Endothelial cell of umbilical vein (primary cell): ENCODE data around the gene ZFR2. TPM values are rescaled to one million over a fixed set of nuclear protein-coding genes. Genes with fewer than 3 reads are reported as not detected.

Experiments used
- BruUV-seq: library from RNA; stranded (reverse); fragments of 400-500 nt; replicated peaks from 2 replicates; lab custom pipeline; 2021; lab: Mats Ljungman, UMichigan
- CTCF ChIA-PET: fragments of 300-600, 350-600 bp; sonication (Branson Sonifier 250); formaldehyde crosslinking; loops from one replicate; lab custom pipeline; 2021; ENCODE audit warnings: antibody characterized with exemption, inconsistent platforms; lab: Charles Lee
- POLR2A ChIA-PET: fragments of 300-600, 350-600 bp; sonication (Branson Sonifier 250); formaldehyde crosslinking; loops from one replicate; lab custom pipeline; 2021; ENCODE audit warnings: antibody characterized with exemption, inconsistent platforms; lab: Charles Lee
- DNase-seq: peaks from one replicate; pipeline ENCODE4 v3.0.0-alpha.2; 2011; ENCODE audit warnings: low read depth, low spot score
- FAIRE-seq: peaks from 2 replicates; lab custom pipeline; 2011; peaks lifted over from hg19 to GRCh38; lab: Jason Lieb, UNC
- H2AFZ ChIP-seq: 2 replicates; pipeline ENCODE4 v1.6.0; 2012; ENCODE audit warnings: low read depth, low read length, control low read depth, inconsistent platforms
- H3K27ac ChIP-seq: 2 replicates; pipeline ENCODE4 v1.5.1; 2011; ENCODE audit warnings: low read depth, mild to moderate bottlenecking, control low read depth, low read length, moderate library complexity; ENCODE audit not compliant: insufficient read depth
- H3K27me3 ChIP-seq, 2 experiments: 2 replicates each; pipeline versions ENCODE4 v1.6.0 to v1.6.1; 2011; ENCODE audit warnings: low read length in 2 of 2, mixed read lengths in 1 of 2; ENCODE audit not compliant: control insufficient read depth in 2 of 2, insufficient read depth in 2 of 2
- H3K36me3 ChIP-seq, 2 experiments: 2 replicates in 1 of 2; 3 replicates in 1 of 2; pipeline ENCODE4 v1.5.1; 2011; ENCODE audit warnings: low read length in 2 of 2, mild to moderate bottlenecking in 1 of 2, moderate library complexity in 1 of 2; ENCODE audit not compliant: control insufficient read depth in 2 of 2, insufficient read depth in 2 of 2; ENCODE audit errors: extremely low read depth in 1 of 2
- H3K4me1 ChIP-seq: 3 replicates; pipeline ENCODE4 v1.5.1; 2011; ENCODE audit warnings: mild to moderate bottlenecking, low read length; ENCODE audit not compliant: control insufficient read depth, insufficient read depth; ENCODE audit errors: extremely low read depth
- H3K4me2 ChIP-seq: 2 replicates; pipeline ENCODE4 v1.6.1; 2011; ENCODE audit warnings: low read length, control low read depth, mixed read lengths; ENCODE audit not compliant: insufficient read depth
- H3K4me3 ChIP-seq, 3 experiments: fragments of 200-600 bp in 1 of 3; sonication (generic), shearing (Covaris generic) in 1 of 3; replicated peaks in 1 of 3; 2 replicates each; pipeline ENCODE4 v1.5.1; 2011 to 2016; ENCODE audit warnings: control low read depth in 3 of 3, low read length in 3 of 3, mild to moderate bottlenecking in 2 of 3, inconsistent platforms in 1 of 3, low read depth in 1 of 3, moderate library complexity in 1 of 3; ENCODE audit not compliant: insufficient read depth in 1 of 3
- H3K79me2 ChIP-seq: 2 replicates; pipeline ENCODE4 v1.6.0; 2012; ENCODE audit warnings: low read length, inconsistent platforms; ENCODE audit not compliant: control insufficient read depth, insufficient read depth
- H3K9ac ChIP-seq: replicated peaks from 2 replicates; pipeline ENCODE3; 2011; ENCODE audit warnings: low read length, control low read depth; ENCODE audit not compliant: insufficient read depth; ENCODE audit errors: extremely low read depth
- H3K9me1 ChIP-seq: replicated peaks from 3 replicates; pipeline ENCODE4 v1.6.0; 2011; ENCODE audit warnings: mild to moderate bottlenecking, low read length; ENCODE audit not compliant: control insufficient read depth, insufficient read depth; ENCODE audit errors: extremely low read depth
- H3K9me3 ChIP-seq: replicated peaks from 2 replicates; pipeline ENCODE4 v1.5.1; 2012; ENCODE audit warnings: low read length, inconsistent platforms; ENCODE audit not compliant: control insufficient read depth, insufficient read depth
- H4K20me1 ChIP-seq: replicated peaks from 2 replicates; pipeline ENCODE3; 2011; ENCODE audit warnings: mild to moderate bottlenecking, low read length; ENCODE audit not compliant: control insufficient read depth, insufficient read depth; ENCODE audit errors: extremely low read depth
- EZH2 ChIP-seq: IDR thresholded peaks from 2 replicates; pipeline ENCODE4 v1.6.1; 2012; ENCODE audit warnings: borderline replicate concordance, low read depth, mild to moderate bottlenecking, moderate library complexity, low read length, inconsistent platforms; ENCODE audit not compliant: severe bottlenecking
- FOS ChIP-seq: IDR thresholded peaks from 2 replicates; pipeline ENCODE4 v1.6.1; 2011; ENCODE audit warnings: mild to moderate bottlenecking, low read length, moderate library complexity, borderline replicate concordance; ENCODE audit not compliant: insufficient read depth
- GATA2 ChIP-seq: IDR thresholded peaks from 2 replicates; pipeline ENCODE4 v1.7.0; 2011; ENCODE audit warnings: low read depth, mild to moderate bottlenecking, moderate library complexity, mixed read lengths, low read length; ENCODE audit not compliant: insufficient read length, insufficient read depth
- JUN ChIP-seq: IDR thresholded peaks from 2 replicates; pipeline ENCODE4 v1.6.1; 2011; ENCODE audit warnings: borderline replicate concordance, low read depth; ENCODE audit not compliant: insufficient read length, insufficient read depth
- MYC ChIP-seq: IDR thresholded peaks from one replicate; pipeline ENCODE4 v1.6.1; 2011; ENCODE audit warnings: mild to moderate bottlenecking, low read depth, low read length
- POLR2A ChIP-seq: IDR thresholded peaks from 2 replicates; pipeline ENCODE4 v1.6.1; 2012; ENCODE audit warnings: low read depth, mild to moderate bottlenecking, control low read depth, low read length
- POLR2AphosphoS5 ChIP-seq: IDR thresholded peaks from 2 replicates; pipeline ENCODE4 v1.6.1; 2012; ENCODE audit warnings: low read depth, mild to moderate bottlenecking, control low read depth, low read length, moderate library complexity; ENCODE audit not compliant: insufficient read depth
- dilution Hi-C: fragments of 300-500 bp; cut with MboI; formaldehyde crosslinking; loops from one replicate; pipeline ENCODE4 v1.15.0; 2019; ENCODE audit warnings: low sequenced_read_pairs; ENCODE audit not compliant: extremely low pct_ligation_motif_present
- intact Hi-C: fragments of 100-400 bp; cut with micrococcal nuclease; formaldehyde crosslinking; loops from one replicate; pipeline ENCODE4 v1.10.0; 2022
- polyA plus RNA-seq, 4 experiments: library from polyadenylated mRNA; depleted of rRNA in 3 of 4; stranded (reverse) in 3 of 4; unstranded in 1 of 4; fragments of >200 nt; gene quantifications; 2 replicates each; pipeline versions ENCODE4 v1.2.1 to v1.2.3, GENCODE V29; 2011 to 2012; ENCODE audit warnings: missing spikeins in 1 of 4
- total RNA-seq: library from RNA; stranded (reverse); gene quantifications from 2 replicates; pipeline ENCODE4 v1.2.3, GENCODE V29; 2021
- TF ChIP-seq, protein P1 (sequence below): IDR thresholded peaks from 2 replicates; pipeline ENCODE4 v1.6.1; 2011; ENCODE audit not compliant: insufficient read depth, insufficient read length
- TF ChIP-seq, protein P2 (sequence below), 2 donors: IDR thresholded peaks; 1 replicate in 1 of 2; 2 replicates in 1 of 2; pipeline ENCODE4 v1.5.1; 2011; ENCODE audit warnings: low read length in 2 of 2, mild to moderate bottlenecking in 2 of 2, moderate library complexity in 2 of 2, control low read depth in 1 of 2, inconsistent platforms in 1 of 2, low read depth in 1 of 2; ENCODE audit not compliant: insufficient read depth in 1 of 2; ENCODE audit errors: extremely low read depth in 1 of 2

ZFR2 gene
- total and polyA plus RNA-seq, 2 donors (not counting 3 experiments of a cell fraction or from before 2014, with no cell fraction given): not detected

DNA sequence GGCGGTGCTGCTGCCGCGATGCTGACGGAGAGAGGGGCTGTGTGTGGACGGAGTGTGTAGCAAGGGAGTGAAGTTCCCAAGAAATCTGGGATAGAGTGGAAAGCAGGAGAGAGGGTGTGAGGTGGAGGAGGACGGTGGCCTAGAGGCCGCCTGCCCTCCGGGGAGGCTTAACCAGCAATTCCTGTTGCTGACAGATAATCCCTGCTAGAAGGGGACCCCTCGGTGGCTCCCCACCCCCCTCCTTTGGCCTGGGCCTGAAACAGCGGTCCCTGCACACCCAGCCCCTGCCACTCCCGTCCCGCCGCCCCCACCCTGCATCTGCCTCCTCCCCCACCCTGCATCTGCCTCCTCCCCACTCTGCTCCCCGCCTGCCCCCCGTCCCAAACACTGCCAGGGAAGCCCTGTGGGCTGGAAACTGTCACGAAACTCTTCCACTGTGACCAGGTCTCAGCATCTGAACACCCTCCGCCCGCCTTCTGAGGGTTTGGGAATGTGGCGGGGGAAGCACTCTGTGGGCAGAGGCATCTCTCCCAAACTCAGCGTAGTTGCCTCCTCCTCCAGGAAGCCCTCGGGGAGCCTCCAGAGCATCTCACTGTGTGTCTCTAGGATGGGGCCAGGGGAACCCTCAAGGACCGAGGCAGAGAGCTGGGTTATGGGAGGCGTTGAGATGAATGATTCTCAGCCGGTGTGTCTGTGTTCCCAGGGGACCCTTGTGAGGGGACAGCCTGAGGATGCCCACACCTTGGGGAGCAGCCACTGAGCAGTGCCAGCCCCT, 65.5 kb downstream of the ZFR2 start:
- Histone ChIP-seq H3K4me1 (no peaks in the 10 kb centered on the region), H3K9me3 (no peaks in the 10 kb centered on the region), H3K27ac (no peak overlapping the region), H3K9ac (no peak overlapping the region), H3K4me2 (no peak overlapping the region), H2AFZ (no peak overlapping the region), H3K79me2 (no peaks in the 10 kb centered on the region), H3K36me3 (no peaks in the 10 kb centered on the region), H3K4me3 (no peak overlapping the region), H3K27me3 (peaks cover 19 to 20% of the 10 kb centered on the region in 2 experiments), H4K20me1 (no peaks in the 10 kb centered on the region), H3K9me1 (no peaks in the 10 kb centered on the region)
- TF ChIP-seq, protein P1, sequence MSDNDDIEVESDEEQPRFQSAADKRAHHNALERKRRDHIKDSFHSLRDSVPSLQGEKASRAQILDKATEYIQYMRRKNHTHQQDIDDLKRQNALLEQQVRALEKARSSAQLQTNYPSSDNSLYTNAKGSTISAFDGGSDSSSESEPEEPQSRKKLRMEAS: no peak
- no peak for TF ChIP-seq JUN
- TF ChIP-seq FOS: no peak
- TF ChIP-seq POLR2AphosphoS5: no peak
- no peak for TF ChIP-seq MYC
- TF ChIP-seq POLR2A: no peak
- TF ChIP-seq GATA2: no peak
- TF ChIP-seq, protein P2, sequence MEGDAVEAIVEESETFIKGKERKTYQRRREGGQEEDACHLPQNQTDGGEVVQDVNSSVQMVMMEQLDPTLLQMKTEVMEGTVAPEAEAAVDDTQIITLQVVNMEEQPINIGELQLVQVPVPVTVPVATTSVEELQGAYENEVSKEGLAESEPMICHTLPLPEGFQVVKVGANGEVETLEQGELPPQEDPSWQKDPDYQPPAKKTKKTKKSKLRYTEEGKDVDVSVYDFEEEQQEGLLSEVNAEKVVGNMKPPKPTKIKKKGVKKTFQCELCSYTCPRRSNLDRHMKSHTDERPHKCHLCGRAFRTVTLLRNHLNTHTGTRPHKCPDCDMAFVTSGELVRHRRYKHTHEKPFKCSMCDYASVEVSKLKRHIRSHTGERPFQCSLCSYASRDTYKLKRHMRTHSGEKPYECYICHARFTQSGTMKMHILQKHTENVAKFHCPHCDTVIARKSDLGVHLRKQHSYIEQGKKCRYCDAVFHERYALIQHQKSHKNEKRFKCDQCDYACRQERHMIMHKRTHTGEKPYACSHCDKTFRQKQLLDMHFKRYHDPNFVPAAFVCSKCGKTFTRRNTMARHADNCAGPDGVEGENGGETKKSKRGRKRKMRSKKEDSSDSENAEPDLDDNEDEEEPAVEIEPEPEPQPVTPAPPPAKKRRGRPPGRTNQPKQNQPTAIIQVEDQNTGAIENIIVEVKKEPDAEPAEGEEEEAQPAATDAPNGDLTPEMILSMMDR (IDR thresholded peaks at IDR 0.05; ENCODE audit: extremely low read depth in 1 of 2, insufficient read depth in 1 of 2, low read depth in 1 of 2, low read length in 2 of 2): no peak
- no peak for TF ChIP-seq EZH2
- DNase-seq (no peak), FAIRE-seq (no peak)
- intact Hi-C loops: no loop called here
- POLR2A ChIA-PET: no interaction called here
- no TSS peak for BruUV-seq
- CTCF ChIA-PET: no interaction called here
- dilution Hi-C loops: no loop called here
